ENCODE results near the gene FYB2. TPM values are rescaled to one million over a fixed set of nuclear protein-coding genes. Genes with fewer than 3 reads are reported as not detected.

The FYB2 gene
- not detected in 2 replicates for total RNA-seq

- H3K4me3 ChIP-seq (ENCODE audit: low read depth, low read length) = no peak within 1 kb of the TSS
- no peak for DNase-seq (ENCODE audit: low read depth)
- TF ChIP-seq CTCF (conservative IDR thresholded peaks at IDR 0.05; ENCODE audit: low read depth, low read length) = no peak
Measured at GRCh38 chr1:56819387-56819899, at the start of gene FYB2. FYB2 (minus strand) TSS chr1:56819404; CDS start chr1:56819290, 114 bp downstream.

- no peak overlapping the region for H3K4me3 ChIP-seq (ENCODE audit: low read depth, low read length)
- no peak for DNase-seq (ENCODE audit: low read depth)
- TF ChIP-seq CTCF (conservative IDR thresholded peaks at IDR 0.05; ENCODE audit: low read depth, low read length) = no peak
Measured at GRCh38 chr1:56868761-56869160, 49.6 kb upstream of the FYB2 start.

- H3K4me3 ChIP-seq (ENCODE audit: low read depth, low read length) = no peak overlapping the region
- no peak for DNase-seq (ENCODE audit: low read depth)
- TF ChIP-seq CTCF (conservative IDR thresholded peaks at IDR 0.05; ENCODE audit: low read depth, low read length) = no peak
Measured at GRCh38 chr1:56867491-56867890, 48.3 kb upstream of the FYB2 start.

- DNase-seq (ENCODE audit: low read depth) = no peak
- TF ChIP-seq CTCF (conservative IDR thresholded peaks at IDR 0.05; ENCODE audit: low read depth, low read length) = no peak
- H3K4me3 ChIP-seq (ENCODE audit: low read depth, low read length) = no peak overlapping the region
Measured at GRCh38 chr1:56866656-56867055, 47.5 kb upstream of the FYB2 start.

GRCh38 chr1:56864430-56864829 is 45.2 kb upstream of the FYB2 start:
- H3K4me3 ChIP-seq (ENCODE audit: low read depth, low read length) = no peak overlapping the region
- TF ChIP-seq CTCF (conservative IDR thresholded peaks at IDR 0.05; ENCODE audit: low read depth, low read length) = no peak
- DNase-seq (ENCODE audit: low read depth) = peak; percentile 9

GRCh38 chr1:56863265-56863992 is 44.2 kb upstream of the FYB2 start:
- DNase-seq (ENCODE audit: low read depth) = no peak
- H3K4me3 ChIP-seq (ENCODE audit: low read depth, low read length) = no peak overlapping the region
- TF ChIP-seq CTCF (conservative IDR thresholded peaks at IDR 0.05; ENCODE audit: low read depth, low read length) = no peak

GRCh38 chr1:56859287-56859686 is 40.1 kb upstream of the FYB2 start:
- TF ChIP-seq CTCF (conservative IDR thresholded peaks at IDR 0.05; ENCODE audit: low read depth, low read length) = no peak
- H3K4me3 ChIP-seq (ENCODE audit: low read depth, low read length) = no peak overlapping the region
- DNase-seq (ENCODE audit: low read depth) = no peak

Measured in epithelial cell of proximal tubule (primary cell).